Middle frontal gyrus (tissue), 1 donor: ENCODE results near the gene SLC9A3.
"Not testable (repeated sequence)": the region's sequence is repeated elsewhere in the genome, so short reads cannot be mapped to it uniquely, and the experiment has no call there.

Source experiments
- DNase-seq: peaks from one replicate; pipeline ENCODE4 v3.0.0-alpha.2; 2015; ENCODE audit warnings: low spot score; ENCODE audit errors: extremely low spot score

Gene SLC9A3

GRCh38 chr5:477247-477646, 47.0 kb downstream of the SLC9A3 start:
- no peak for DNase-seq

DNA sequence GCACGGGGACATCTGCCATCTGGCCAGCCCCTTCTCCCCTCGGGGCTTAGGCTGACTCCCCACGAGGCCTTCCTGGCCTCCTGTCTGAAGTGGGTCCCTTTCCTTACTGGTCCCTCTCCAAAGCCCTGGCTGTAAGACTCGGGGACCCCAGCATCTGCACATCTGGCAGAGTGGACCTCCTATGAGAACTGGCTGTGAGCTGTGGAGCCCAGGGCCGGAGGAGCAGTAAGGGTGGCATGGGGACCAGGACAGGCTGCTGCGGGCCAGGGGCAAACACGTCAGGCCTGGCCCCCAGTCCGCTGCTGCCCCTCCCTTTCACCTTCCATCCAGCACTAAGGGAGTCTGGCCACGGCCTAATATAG, 47.5 kb downstream of the SLC9A3 start:
- no peak for DNase-seq

DNA sequence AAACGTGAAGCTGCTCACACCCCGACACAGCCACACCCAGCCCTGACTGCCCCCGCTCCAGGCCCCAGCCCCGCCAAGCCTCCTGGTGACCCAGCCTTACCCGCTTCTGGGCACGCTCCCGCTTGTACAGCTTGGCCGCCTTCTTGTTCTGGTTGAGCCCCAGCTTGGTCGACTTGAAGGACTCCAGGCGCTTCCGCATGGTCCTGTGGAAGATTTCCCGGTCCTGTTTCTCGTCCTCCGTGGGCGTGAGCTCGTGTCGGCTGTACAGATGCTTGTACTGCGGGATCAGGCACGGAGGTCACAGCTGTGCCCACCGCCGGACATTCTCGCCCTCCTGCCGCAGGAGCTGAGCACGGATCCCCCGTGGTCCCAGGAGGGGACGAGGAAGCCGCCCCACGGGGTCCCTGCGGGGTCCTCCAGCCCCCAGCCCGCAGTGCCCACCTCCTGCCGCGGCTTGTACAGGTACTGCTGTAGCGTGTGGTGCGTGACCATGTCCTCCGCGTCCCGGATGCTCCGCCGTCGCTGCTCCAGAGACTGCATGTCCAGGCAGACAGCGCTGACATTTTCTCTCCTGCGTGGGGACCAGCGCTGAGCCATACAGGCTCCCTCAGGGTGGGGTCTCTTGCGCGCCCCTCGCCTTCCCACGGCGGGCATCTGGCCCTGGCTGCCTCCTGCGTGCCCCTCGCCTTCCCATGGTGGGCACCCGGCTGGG, 48.0 kb downstream of the SLC9A3 start:
- no peak for DNase-seq

DNA sequence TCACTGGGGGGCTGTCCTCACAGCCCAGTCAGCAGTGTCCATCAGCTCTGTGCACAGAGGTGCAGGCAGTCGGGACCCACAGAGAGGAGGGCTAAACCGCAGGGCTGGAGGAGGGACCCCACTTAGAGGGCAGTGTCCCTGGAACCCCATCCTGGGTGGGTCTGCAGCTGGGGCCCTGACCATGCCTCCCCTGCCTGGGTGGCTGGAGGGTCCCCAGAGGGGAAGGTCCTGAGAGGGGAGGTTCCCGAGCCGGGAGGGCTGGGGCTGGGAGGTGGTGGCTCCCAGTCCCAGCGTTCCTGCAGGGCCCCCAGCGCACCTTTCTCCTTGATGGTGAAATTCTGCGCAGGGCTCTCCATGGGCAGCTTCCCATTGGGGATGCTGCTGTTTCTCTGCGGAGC, 48.5 kb downstream of the SLC9A3 start:
- DNase-seq: no peak

GRCh38 chr5:474840-475661, 49.2 kb downstream of the SLC9A3 start:
- DNase-seq: no peak

- DNase-seq: not testable (repeated sequence)
These were observed 49.9 kb downstream of the SLC9A3 start for GRCh38 chr5:474232-474839.

DNA sequence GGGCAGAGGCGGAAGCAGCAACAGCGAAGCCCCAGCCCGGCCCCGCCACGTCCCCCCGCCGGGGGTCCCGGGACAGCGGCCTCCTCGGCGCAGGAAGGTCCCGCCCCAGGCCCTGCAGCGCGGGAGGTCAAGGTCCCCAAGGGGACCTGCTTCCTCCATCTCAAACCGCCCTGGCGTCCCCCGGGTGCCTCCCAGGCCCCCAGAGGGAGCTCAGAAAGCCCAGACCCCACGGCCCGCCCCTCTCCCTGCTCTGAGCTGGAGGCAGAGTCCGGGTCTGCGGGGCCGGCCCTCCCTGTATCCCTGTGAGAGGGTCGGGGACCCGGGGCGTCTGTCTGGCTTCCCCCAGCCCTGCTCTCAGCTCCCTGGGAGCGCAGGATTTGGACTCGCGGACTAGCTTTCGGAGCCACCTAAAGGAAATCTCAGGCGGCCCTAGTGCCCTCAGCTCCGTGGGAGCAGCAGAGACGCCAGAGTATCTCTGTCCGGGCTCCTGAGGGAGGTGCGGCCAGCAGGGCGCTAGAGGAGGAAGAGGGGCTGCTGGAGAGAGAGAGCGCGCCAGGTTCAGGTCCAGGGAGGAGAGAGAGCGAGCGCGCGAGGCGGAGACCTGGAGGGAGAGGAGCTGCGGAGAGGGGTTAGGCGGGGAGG, 50.6 kb downstream of the SLC9A3 start:
- DNase-seq: no peak

- DNase-seq: peak; percentile 74
These were observed 51.3 kb downstream of the SLC9A3 start for GRCh38 chr5:472656-473550.

DNA sequence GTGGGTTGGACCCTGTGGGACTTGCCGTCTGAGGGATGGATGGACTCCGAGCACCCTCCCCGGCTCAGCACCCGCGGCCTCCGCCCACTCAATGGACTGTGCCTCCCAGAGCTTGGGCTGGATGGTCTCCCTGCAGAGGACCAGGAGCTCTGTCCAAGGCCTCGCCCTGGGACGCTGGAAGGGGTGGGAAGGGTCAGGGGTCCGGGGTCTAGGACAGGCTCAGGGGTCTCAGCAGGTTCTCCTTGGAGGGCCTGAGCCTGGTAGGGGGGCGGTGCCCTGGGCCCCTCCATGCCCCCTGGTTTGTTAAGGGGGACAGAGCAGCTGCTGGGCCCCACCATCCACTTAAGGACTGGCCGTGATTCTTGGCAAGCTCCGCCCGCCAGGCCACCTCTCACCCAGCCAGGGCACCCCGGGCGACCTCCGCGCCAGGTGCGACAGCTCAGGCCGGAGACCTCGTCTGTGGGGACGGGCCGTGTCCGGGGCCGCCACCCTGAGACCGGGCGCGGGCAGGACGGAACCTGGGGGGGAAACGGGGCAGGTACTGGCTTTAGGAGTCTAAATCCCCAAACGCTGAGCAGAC, 52.1 kb downstream of the SLC9A3 start:
- no peak for DNase-seq

GRCh38 chr5:471750-472058, 52.5 kb downstream of the SLC9A3 start:
- no peak for DNase-seq

- no peak for DNase-seq
These were observed 53.1 kb downstream of the SLC9A3 start for GRCh38 chr5:470961-471749.

GRCh38 chr5:469752-470483, 54.3 kb downstream of the SLC9A3 start:
- DNase-seq: no peak

DNA sequence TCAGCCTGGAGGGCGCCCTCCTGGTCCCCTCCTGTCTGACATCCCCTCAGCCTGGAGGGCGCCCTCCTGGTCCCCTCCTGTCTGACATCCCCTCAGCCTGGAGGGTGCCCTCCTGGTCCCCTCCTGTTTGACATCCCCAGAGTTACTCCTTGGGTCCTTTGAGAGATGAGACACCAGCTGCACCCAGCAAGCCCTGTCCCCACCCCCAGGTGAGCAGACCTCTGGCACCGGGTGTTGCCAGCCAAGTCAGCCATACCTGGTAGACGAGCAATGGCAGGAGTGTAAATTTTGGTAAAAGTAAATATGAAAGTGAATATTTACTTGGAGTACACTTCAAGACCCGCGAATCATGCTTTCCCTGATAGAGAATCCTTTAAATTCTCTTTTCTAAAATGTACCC, 55.8 kb downstream of the SLC9A3 start:
- DNase-seq: no peak

- no peak for DNase-seq
These were observed 57.5 kb downstream of the SLC9A3 start for GRCh38 chr5:466661-467310.

DNA sequence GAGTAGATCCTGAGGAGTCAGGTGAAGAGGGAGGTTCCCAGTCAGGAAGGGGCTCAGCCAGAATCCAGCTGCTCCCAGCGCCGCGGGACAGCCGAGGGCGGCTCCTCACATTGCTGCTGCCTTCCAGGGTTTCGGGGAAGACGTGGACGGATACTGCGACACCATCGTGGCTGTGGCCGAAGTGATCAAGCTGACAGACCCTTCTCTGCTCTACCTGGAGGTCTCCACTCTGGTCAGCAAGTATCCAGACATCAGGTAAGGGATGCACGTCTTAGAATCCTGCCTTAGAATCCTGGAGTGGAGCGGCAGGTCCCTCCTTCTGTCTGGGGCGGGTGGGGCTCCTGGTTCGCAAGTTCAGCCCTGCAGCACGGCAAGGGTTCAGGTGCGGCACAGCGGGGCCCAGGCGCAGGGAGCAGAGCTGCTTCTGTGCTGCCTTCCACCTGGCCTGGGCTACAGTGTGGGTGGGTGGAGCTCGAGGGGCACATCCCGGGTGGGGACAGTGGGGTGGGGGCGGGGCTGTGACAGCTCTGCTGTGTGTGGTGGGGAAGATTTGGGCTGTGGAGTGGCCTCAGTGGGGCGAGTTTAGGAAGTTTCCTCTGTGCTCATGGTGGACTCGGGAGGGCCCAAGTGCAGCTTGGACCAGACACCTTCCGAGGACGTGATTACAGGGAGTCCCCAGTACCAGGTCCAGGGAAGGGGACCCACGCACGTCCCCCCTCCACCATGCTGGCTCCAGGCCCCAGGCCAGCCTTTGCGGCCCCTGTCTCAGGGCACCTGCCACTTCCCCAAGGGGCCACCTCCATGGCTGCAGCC, 58.5 kb downstream of the SLC9A3 start:
- no peak for DNase-seq

GRCh38 chr5:464843-465590, 59.2 kb downstream of the SLC9A3 start:
- DNase-seq: no peak

DNA sequence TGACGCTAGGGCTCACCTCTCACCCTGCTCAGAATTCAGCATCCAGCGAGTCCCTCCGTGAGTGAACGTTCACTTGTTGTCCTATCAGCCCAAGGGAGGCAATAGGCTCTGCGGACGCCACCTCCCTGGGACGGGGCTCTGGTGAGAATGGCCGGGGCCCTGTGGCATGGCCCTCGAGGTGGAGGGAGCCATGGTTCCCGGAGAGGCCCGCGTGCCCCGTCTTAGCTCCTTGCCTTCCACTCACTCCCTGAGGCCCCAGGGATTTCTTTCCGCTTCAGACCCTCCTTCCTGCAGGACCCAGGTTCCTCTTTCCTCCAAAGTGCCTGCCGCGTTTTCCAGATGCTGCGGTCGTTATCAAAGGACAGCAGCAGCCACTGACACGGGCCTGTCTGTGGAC, 59.8 kb downstream of the SLC9A3 start:
- DNase-seq: no peak
